Endothelial cell of umbilical vein (primary cell): ENCODE measurements around the gene PHF12. TPM values are rescaled to one million over a fixed set of nuclear protein-coding genes. Genes with fewer than 3 reads are reported as not detected.

Experiments used
- BruUV-seq: library from RNA; stranded (reverse); fragments of 400-500 nt; replicated peaks from 2 replicates; lab custom pipeline; 2021; lab: Mats Ljungman, UMichigan
- CTCF ChIA-PET: fragments of 300-600, 350-600 bp; sonication (Branson Sonifier 250); formaldehyde crosslinking; loops from one replicate; lab custom pipeline; 2021; ENCODE audit warnings: antibody characterized with exemption, inconsistent platforms; lab: Charles Lee
- POLR2A ChIA-PET: fragments of 300-600, 350-600 bp; sonication (Branson Sonifier 250); formaldehyde crosslinking; loops from one replicate; lab custom pipeline; 2021; ENCODE audit warnings: antibody characterized with exemption, inconsistent platforms; lab: Charles Lee
- DNase-seq: peaks from one replicate; pipeline ENCODE4 v3.0.0-alpha.2; 2011; ENCODE audit warnings: low read depth, low spot score
- FAIRE-seq: peaks from 2 replicates; lab custom pipeline; 2011; peaks lifted over from hg19 to GRCh38; lab: Jason Lieb, UNC
- H2AFZ ChIP-seq: 2 replicates; pipeline ENCODE4 v1.6.0; 2012; ENCODE audit warnings: low read depth, low read length, control low read depth, inconsistent platforms
- H3K27ac ChIP-seq: 2 replicates; pipeline ENCODE4 v1.5.1; 2011; ENCODE audit warnings: low read depth, mild to moderate bottlenecking, control low read depth, low read length, moderate library complexity; ENCODE audit not compliant: insufficient read depth
- H3K27me3 ChIP-seq, 2 experiments: 2 replicates each; pipeline versions ENCODE4 v1.6.0 to v1.6.1; 2011; ENCODE audit warnings: low read length in 2 of 2, mixed read lengths in 1 of 2; ENCODE audit not compliant: control insufficient read depth in 2 of 2, insufficient read depth in 2 of 2
- H3K36me3 ChIP-seq, 2 experiments: 2 replicates in 1 of 2; 3 replicates in 1 of 2; pipeline ENCODE4 v1.5.1; 2011; ENCODE audit warnings: low read length in 2 of 2, mild to moderate bottlenecking in 1 of 2, moderate library complexity in 1 of 2; ENCODE audit not compliant: control insufficient read depth in 2 of 2, insufficient read depth in 2 of 2; ENCODE audit errors: extremely low read depth in 1 of 2
- H3K4me1 ChIP-seq: 3 replicates; pipeline ENCODE4 v1.5.1; 2011; ENCODE audit warnings: mild to moderate bottlenecking, low read length; ENCODE audit not compliant: control insufficient read depth, insufficient read depth; ENCODE audit errors: extremely low read depth
- H3K4me2 ChIP-seq: 2 replicates; pipeline ENCODE4 v1.6.1; 2011; ENCODE audit warnings: low read length, control low read depth, mixed read lengths; ENCODE audit not compliant: insufficient read depth
- H3K4me3 ChIP-seq, 3 experiments: fragments of 200-600 bp in 1 of 3; sonication (generic), shearing (Covaris generic) in 1 of 3; replicated peaks in 1 of 3; 2 replicates each; pipeline ENCODE4 v1.5.1; 2011 to 2016; ENCODE audit warnings: control low read depth in 3 of 3, low read length in 3 of 3, mild to moderate bottlenecking in 2 of 3, inconsistent platforms in 1 of 3, low read depth in 1 of 3, moderate library complexity in 1 of 3; ENCODE audit not compliant: insufficient read depth in 1 of 3
- H3K79me2 ChIP-seq: 2 replicates; pipeline ENCODE4 v1.6.0; 2012; ENCODE audit warnings: low read length, inconsistent platforms; ENCODE audit not compliant: control insufficient read depth, insufficient read depth
- H3K9ac ChIP-seq: replicated peaks from 2 replicates; pipeline ENCODE3; 2011; ENCODE audit warnings: low read length, control low read depth; ENCODE audit not compliant: insufficient read depth; ENCODE audit errors: extremely low read depth
- H3K9me1 ChIP-seq: replicated peaks from 3 replicates; pipeline ENCODE4 v1.6.0; 2011; ENCODE audit warnings: mild to moderate bottlenecking, low read length; ENCODE audit not compliant: control insufficient read depth, insufficient read depth; ENCODE audit errors: extremely low read depth
- H3K9me3 ChIP-seq: replicated peaks from 2 replicates; pipeline ENCODE4 v1.5.1; 2012; ENCODE audit warnings: low read length, inconsistent platforms; ENCODE audit not compliant: control insufficient read depth, insufficient read depth
- H4K20me1 ChIP-seq: replicated peaks from 2 replicates; pipeline ENCODE3; 2011; ENCODE audit warnings: mild to moderate bottlenecking, low read length; ENCODE audit not compliant: control insufficient read depth, insufficient read depth; ENCODE audit errors: extremely low read depth
- EZH2 ChIP-seq: IDR thresholded peaks from 2 replicates; pipeline ENCODE4 v1.6.1; 2012; ENCODE audit warnings: borderline replicate concordance, low read depth, mild to moderate bottlenecking, moderate library complexity, low read length, inconsistent platforms; ENCODE audit not compliant: severe bottlenecking
- FOS ChIP-seq: IDR thresholded peaks from 2 replicates; pipeline ENCODE4 v1.6.1; 2011; ENCODE audit warnings: mild to moderate bottlenecking, low read length, moderate library complexity, borderline replicate concordance; ENCODE audit not compliant: insufficient read depth
- GATA2 ChIP-seq: IDR thresholded peaks from 2 replicates; pipeline ENCODE4 v1.7.0; 2011; ENCODE audit warnings: low read depth, mild to moderate bottlenecking, moderate library complexity, mixed read lengths, low read length; ENCODE audit not compliant: insufficient read length, insufficient read depth
- JUN ChIP-seq: IDR thresholded peaks from 2 replicates; pipeline ENCODE4 v1.6.1; 2011; ENCODE audit warnings: borderline replicate concordance, low read depth; ENCODE audit not compliant: insufficient read length, insufficient read depth
- MAX ChIP-seq: IDR thresholded peaks from 2 replicates; pipeline ENCODE4 v1.6.1; 2011; ENCODE audit not compliant: insufficient read depth, insufficient read length
- MYC ChIP-seq: IDR thresholded peaks from one replicate; pipeline ENCODE4 v1.6.1; 2011; ENCODE audit warnings: mild to moderate bottlenecking, low read depth, low read length
- POLR2A ChIP-seq: IDR thresholded peaks from 2 replicates; pipeline ENCODE4 v1.6.1; 2012; ENCODE audit warnings: low read depth, mild to moderate bottlenecking, control low read depth, low read length
- POLR2AphosphoS5 ChIP-seq: IDR thresholded peaks from 2 replicates; pipeline ENCODE4 v1.6.1; 2012; ENCODE audit warnings: low read depth, mild to moderate bottlenecking, control low read depth, low read length, moderate library complexity; ENCODE audit not compliant: insufficient read depth
- dilution Hi-C: fragments of 300-500 bp; cut with MboI; formaldehyde crosslinking; loops from one replicate; pipeline ENCODE4 v1.15.0; 2019; ENCODE audit warnings: low sequenced_read_pairs; ENCODE audit not compliant: extremely low pct_ligation_motif_present
- intact Hi-C: fragments of 100-400 bp; cut with micrococcal nuclease; formaldehyde crosslinking; loops from one replicate; pipeline ENCODE4 v1.10.0; 2022
- polyA plus RNA-seq, 4 experiments: library from polyadenylated mRNA; depleted of rRNA in 3 of 4; stranded (reverse) in 3 of 4; unstranded in 1 of 4; fragments of >200 nt; gene quantifications; 2 replicates each; pipeline versions ENCODE4 v1.2.1 to v1.2.3, GENCODE V29; 2011 to 2012; ENCODE audit warnings: missing spikeins in 1 of 4
- total RNA-seq: library from RNA; stranded (reverse); gene quantifications from 2 replicates; pipeline ENCODE4 v1.2.3, GENCODE V29; 2021
- TF ChIP-seq, protein P1 (sequence below), 2 donors: IDR thresholded peaks; 1 replicate in 1 of 2; 2 replicates in 1 of 2; pipeline ENCODE4 v1.5.1; 2011; ENCODE audit warnings: low read length in 2 of 2, mild to moderate bottlenecking in 2 of 2, moderate library complexity in 2 of 2, control low read depth in 1 of 2, inconsistent platforms in 1 of 2, low read depth in 1 of 2; ENCODE audit not compliant: insufficient read depth in 1 of 2; ENCODE audit errors: extremely low read depth in 1 of 2

Gene PHF12
- total and polyA plus RNA-seq, 2 donors (not counting 3 experiments of a cell fraction or from before 2014, with no cell fraction given) = 26.6 to 44.2 TPM

- ChIA-PET POLR2A (no interaction called here), CTCF (interaction anchor here (1.6 kb wide), 1 partner anchor 121 kb away, joined by 4 read pairs; no protein-coding TSS in a partner anchor)
- intact Hi-C loops (no loop called here), dilution Hi-C loops (no loop called here)
- no peaks in the 10 kb centered on the region for H3K79me2 ChIP-seq
- H3K9me3 ChIP-seq = no peaks in the 10 kb centered on the region
- H3K36me3 ChIP-seq = peaks cover 11 to 60% of the 10 kb centered on the region in 2 experiments
- H3K4me2 ChIP-seq = no peak overlapping the region
- H3K27me3 ChIP-seq = no peaks in the 10 kb centered on the region
- no peak overlapping the region for H3K9ac ChIP-seq
- H3K9me1 ChIP-seq = no peaks in the 10 kb centered on the region
- DNase-seq (no peak), FAIRE-seq (no peak)
- no peak overlapping the region for H3K27ac ChIP-seq
- no peak overlapping the region for H3K4me3 ChIP-seq
- H4K20me1 ChIP-seq = no peaks in the 10 kb centered on the region
- BruUV-seq = no TSS peak
- TF ChIP-seq EZH2 = no peak
- TF ChIP-seq, protein P1, sequence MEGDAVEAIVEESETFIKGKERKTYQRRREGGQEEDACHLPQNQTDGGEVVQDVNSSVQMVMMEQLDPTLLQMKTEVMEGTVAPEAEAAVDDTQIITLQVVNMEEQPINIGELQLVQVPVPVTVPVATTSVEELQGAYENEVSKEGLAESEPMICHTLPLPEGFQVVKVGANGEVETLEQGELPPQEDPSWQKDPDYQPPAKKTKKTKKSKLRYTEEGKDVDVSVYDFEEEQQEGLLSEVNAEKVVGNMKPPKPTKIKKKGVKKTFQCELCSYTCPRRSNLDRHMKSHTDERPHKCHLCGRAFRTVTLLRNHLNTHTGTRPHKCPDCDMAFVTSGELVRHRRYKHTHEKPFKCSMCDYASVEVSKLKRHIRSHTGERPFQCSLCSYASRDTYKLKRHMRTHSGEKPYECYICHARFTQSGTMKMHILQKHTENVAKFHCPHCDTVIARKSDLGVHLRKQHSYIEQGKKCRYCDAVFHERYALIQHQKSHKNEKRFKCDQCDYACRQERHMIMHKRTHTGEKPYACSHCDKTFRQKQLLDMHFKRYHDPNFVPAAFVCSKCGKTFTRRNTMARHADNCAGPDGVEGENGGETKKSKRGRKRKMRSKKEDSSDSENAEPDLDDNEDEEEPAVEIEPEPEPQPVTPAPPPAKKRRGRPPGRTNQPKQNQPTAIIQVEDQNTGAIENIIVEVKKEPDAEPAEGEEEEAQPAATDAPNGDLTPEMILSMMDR (IDR thresholded peaks at IDR 0.05; ENCODE audit: extremely low read depth in 1 of 2, insufficient read depth in 1 of 2, low read depth in 1 of 2, low read length in 2 of 2) = no peak
- no peak for TF ChIP-seq POLR2A
- no peak for TF ChIP-seq MYC
- no peak for TF ChIP-seq GATA2
- no peak for TF ChIP-seq POLR2AphosphoS5
- no peak for TF ChIP-seq FOS
- TF ChIP-seq MAX = no peak
- no peak for TF ChIP-seq JUN
- no peak overlapping the region for H2AFZ ChIP-seq
- H3K4me1 ChIP-seq = no peaks in the 10 kb centered on the region
Measured at GRCh38 chr17:28883967-28884702, 67.2 kb downstream of the PHF12 start.
